ENCODE results near the gene PCED1A.

PCED1A gene

DNA sequence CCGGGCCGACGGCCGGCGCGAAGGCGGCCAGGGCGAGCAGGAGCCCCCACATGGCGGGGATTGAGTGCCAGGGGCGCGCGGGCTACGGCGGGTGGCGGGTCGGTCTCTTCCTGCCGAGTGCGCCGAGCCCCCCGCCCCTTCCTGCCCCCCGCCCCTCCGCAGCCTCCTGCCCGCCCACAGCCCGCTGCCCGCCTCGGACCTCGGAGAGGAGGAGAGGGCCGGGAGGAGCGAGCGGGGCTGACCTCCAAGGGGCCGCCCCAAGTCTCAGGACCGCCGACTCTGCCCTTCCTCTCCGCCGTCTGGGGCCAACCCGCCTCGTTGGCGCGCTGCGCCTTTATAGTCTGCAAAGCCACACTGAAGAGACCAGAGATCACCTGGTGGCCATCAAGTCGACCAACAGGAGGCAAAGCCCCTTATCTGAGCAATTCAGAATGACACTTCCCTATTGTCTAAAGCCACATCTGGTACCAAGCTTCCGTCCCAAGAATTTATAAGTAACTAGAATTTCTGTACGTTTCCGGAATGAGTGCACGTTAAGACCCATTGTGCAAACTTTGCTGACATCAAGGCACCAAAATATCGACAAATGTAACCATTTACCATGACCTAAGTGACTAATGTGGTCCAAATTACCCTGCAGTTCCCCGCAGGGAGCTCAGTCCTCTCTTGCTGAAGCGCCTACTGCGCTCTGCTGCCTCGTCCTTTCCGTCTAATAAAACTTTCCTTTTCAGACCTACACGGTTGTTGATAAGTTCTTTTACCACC lies 39.8 kb downstream of the PCED1A start, which contains the start of gene CPXM1:
Gene CPXM1, minus strand, starts transcription at position 107 of the 765 bp plus-strand sequence. Its CDS starts 55 bp downstream, at position 52.
- DNase-seq = no peak

DNA sequence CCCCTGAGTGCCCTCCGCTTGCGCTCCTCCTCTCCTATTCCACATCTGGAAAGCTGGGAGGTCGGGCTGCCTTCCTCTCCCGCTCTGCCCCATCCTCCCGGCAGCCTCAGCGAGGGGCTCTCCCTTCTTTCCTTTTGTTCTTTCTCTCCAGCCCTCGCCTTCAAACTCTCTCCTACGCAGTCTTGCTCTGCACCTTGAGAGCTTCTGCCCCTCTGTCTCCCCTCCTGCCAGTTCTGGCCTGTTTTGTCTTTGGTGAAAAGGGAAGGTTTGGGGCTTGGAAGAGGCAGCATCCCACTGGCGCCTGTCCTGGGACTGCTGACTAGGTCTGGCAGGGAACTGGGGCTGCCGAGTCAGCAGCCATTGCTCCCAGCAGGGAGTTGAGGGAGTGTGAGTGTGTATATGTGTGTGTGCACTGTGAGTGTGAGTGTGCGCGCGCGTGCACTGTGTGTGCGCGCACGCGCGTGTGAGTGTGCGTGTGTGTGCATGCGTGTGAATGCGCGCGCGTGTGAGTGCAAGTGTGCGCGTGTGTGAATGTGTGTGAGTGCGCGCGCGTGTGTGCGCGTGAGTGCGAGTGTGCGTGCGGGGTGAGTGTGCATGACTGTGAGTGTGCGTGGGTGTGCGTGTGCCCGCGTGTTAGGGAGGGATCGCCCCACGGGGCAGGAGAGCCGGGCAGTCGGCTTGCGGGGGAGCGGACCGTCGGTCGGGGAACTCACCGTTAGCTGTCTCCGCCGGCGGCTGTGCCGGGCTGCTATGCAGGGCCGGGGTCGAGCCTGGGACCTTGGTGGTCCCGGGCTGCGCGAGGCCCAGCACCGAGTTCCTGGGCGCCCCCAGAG lies 40.6 kb downstream of the PCED1A start:
- no peak for DNase-seq

DNA sequence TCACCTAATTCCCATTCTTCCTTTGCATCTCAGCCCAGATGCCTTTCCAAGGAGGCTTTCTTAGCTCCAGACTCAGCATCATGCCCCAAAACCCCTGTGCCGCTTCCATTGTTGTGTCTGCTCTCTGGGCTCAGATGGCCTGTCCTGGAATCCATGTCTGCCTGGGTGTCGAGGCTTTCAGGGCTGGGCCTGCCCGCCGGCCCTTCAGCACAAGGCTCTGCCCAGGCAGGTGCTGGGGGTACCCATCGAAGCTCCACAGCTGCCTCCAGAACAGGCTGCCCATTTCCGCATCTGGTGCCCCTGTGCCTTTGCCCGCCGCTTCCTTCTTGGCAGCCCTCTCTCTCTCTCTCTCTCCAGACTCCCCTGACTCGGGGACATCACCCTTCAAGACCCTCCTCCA lies 41.2 kb downstream of the PCED1A start:
- DNase-seq = no peak

DNA sequence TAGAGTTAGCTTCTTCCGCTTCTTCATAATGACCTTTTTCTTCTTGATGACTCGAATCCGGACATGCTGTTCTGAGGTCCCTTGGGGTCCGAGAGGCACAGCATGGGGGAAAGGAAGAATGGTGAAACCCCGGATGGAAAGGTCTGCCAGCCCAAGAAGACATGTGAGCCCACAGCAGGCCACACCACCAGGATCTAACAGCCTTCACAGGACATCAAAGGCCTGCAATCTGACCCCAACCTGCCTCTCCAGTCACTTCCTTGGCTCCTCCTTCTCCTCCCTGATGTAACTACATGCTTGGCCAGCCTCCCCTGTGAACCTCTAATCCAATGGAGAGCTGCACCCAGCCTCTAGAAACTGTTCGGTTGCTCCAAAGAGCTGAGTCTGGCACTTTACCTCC lies 41.6 kb downstream of the PCED1A start:
- DNase-seq = no peak

DNA sequence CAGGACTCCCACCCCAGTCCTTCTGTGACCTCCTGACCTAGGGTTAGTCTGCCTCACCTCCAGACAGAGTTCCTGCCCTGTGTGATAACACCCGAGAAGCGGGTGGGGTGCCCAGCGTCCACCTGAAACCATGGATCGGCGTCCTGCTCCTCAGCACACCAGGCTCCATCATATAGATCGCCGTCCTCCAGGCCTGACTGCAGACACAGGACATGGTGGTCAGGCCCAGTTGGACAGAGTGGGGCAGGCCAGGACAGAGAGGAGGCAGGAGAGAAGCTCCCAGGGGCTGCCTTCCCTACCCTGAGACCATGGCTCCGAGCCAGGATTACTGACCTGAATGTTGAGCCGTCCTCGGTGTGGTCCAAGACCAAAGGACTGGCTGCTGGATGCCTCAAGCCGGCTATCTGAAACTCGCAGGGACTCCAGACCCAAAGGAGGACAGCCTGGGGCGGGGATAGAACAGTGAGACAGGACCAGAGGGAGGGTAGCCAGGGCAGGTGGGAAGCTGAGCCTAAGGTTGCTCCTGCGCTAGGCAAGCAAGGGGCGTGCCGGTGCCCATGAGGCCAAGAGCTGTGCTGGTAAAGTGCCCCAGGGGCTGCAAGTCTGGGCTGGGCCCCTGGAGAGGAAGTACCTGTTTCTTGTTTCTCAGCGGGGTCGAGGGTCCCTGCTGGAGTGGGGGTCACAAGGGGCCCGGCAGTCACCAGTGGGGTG lies 42.2 kb downstream of the PCED1A start:
- no peak for DNase-seq

DNA sequence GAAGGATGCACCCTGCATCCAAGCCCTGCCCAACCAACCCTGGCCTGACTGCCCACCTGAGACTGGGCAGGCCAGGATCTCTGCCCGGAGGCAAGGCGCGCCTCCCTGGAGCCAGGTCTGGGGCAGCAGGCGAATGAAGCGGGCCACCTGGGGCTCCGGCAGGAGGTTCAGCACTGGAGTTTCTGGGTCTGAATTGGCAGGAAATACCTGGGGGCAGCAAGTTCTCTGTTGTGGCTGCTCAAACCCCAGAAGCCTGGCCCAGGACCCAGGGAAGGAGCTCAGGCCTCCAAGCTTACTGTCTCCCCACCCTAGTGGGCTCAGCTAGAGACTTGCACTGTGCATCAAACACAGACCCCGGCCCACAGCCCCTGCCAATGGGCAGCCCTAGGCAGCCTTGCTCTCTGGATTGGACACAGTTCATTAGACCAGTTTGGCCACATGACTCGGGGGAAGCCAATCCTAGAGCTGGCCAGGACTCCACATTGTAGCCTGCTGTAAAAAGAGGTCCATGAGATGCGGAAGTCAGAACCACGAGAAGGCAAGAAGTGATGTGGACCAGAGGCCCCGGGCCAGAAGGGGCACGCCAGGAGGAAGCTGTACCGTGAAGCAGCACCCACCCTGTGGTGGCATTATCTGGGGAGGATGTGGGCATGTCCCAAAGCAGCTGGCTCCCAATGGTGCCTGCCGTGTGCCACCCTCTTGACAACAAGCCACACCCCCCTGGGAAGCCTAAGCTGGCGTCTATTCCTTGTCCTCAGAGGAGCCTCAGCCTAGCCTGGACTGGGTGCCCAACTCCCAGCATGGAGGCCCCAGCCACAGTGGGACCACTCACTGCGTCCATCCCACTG lies 43.1 kb downstream of the PCED1A start:
- no peak for DNase-seq

DNA sequence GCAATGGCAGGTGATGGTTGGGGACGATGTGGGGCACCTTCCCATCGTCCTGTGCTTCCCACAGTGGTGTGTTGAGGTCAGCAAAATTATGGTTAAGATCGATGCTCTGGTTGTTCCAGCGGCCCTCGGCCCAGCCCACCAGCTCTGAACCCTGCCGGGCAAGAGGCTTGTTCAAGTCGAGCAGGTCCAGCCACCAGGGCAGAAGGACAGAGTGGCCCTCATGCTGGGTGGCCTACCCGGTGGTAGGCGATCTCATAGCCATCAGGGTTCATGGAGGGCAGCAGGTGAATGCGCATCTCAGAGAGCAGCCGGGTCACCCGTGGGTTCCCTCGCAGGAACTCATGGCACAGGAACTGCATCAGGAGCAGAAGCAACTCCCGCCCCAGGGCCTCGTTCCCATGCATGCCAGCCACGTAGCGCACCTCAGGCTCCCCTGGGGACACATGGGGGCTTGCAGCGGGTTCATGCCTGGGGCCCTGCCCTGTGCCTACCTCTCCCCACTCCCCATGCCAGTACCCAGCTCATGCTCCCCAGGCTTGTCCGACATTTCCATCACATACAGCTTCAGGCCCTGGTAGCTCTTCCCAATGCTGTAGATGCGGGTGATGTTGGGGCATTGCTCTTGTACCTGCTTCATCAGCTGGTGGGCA lies 44.3 kb downstream of the PCED1A start:
- no peak for DNase-seq

DNA sequence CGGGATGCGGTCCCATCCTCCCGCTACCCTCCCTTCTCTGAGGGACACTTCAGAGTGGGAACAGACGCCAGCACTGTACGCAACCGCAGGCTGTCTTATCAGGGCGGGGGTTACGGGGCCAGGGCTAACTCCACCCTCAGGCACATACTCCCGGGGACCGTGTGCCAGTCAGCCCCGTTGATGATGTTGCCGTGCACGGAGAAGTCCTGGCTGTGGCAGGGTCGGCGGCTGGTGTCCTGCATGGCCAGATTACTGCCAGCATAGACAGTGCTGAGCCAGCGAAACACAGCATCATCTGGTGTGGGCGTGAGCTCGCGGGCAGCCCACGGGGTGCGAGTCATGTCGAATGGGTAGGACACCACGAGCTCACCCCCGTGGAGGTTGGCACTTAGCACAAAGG lies 45.0 kb downstream of the PCED1A start:
- DNase-seq = no peak

DNA sequence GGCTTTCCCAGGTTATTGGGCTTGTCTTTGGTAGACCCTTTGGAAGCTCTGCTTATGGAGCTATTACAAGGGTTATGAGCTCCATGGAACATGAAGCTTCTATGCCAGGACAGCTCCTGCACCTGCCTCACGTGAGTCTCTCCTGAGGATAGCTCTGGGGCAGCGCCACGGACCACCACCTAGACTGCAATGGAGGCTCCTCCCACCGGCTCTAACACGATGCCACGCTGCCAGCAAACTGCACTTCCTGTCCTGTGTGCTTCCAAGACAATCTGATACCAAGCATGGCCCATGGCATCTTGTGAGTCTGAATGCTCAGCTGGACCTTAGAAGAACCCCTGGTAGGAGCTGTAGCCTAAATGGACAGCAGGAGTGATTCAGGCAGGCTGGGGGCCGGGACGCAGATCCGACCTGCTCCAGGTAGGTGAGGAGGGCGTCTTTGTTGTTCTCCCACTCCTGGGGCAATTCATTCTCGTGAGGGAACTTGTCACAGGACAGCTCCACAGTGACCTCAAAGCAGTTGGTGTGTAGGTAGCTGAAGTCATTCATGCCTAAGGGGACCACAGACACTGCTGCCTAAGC lies 45.5 kb downstream of the PCED1A start:
- no peak for DNase-seq

DNA sequence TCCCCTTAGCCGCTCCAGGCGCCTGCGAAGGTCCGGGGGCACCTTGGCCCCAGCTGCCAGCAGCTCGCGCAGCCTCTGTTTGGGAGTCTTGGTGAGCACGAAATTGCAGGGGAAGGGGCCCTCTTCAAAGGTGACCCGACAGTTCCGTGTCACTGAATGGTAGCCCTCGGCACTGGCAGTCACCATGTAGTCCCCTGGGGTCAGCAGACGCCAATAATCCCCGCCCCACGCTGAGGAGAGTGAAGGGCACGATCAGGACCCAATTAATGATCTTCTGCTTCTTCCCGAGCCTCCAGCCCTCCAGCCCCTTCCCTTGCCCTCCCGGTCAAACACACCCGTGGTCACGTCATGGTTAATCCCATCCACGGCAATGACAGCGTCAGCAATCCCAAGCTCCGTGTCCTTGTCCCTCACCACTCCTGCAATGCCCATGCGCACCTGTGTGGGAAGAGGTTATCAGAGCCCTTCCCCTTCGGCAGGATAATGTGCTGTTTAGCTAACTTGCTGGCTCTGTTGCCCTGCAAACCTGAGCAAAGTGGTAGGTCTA lies 46.2 kb downstream of the PCED1A start:
- DNase-seq = no peak

DNA sequence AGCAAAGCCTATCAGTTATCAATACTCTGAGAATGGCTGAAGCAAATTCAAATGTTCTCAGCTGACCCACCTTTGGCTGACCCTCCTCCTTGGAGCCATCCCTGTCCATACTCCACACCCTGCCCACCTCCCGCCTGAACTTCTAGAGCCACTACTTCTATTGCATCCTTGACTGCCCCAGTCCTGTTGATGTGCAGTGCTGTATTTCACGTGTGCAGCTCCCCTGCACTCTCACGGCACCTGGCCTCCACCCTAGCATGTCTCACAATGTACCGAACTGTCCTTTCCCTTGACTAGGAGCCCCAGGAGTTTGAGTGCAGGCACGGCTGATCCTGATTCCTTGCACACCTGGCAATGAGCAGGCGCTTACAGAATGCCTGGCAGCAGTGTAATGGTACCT lies 47.0 kb downstream of the PCED1A start:
- DNase-seq = no peak

Measured in central memory CD4-positive, alpha-beta T cell (primary cell).